ENCODE data around the gene DDIT3. TPM values are rescaled to one million over a fixed set of nuclear protein-coding genes. Genes with fewer than 3 reads are reported as not detected.

Gene DDIT3
- total and polyA plus RNA-seq, 7 experiments from 2014 or later = 15.9 to 124 (median 48.8) TPM

DNA sequence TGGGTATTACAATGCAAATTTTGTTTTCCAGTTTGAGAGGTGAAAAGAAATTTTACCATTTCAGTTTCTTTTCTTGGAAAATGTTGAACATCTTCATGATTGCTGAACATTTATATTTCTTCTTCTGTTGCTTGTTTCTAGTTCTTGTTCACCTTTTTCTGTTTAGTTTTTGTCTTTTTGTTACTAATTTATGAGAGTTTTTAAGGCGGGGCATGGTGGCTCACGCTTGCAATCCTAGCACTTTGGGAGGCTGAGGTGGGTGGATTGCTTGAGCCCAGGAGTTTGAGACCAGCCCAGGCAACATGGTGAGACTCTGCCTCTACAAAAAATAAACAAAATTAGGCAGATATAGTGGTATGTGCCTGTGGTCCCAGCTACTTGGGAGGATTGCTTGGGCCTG is 40.2 kb upstream of the DDIT3 start:
- H3K4me3 ChIP-seq (ENCODE audit: low read length) = no peak overlapping the region
- Mint-ChIP-seq H3K27ac (no peak overlapping the region), H3K9me3 (no peaks in the 10 kb centered on the region), H3K4me1 (peaks cover 0 to 7% (median 0%) of the 10 kb centered on the region in 7 donors), H3K27me3 (peaks cover 0 to 19% (median 4%) of the 10 kb centered on the region in 5 donors), H3K36me3 (peaks cover 0 to 5% (median 0%) of the 10 kb centered on the region in 5 donors), H3K4me3 (no peak overlapping the region)
- ATAC-seq = no peak
- CTCF ChIA-PET = no interaction called here
- no peaks in the 10 kb centered on the region for H3K27me3 ChIP-seq (ENCODE audit: control insufficient read depth in 2 of 2, insufficient read depth in 2 of 2, low read length in 2 of 2)
- POLR2A ChIA-PET = no interaction called here
- DNase-seq = no peak
- H3K4me1 ChIP-seq (ENCODE audit: control insufficient read depth in 2 of 2, insufficient read depth in 2 of 2, low read length in 2 of 2) = no peaks in the 10 kb centered on the region
- no peaks in the 10 kb centered on the region for H3K36me3 ChIP-seq (ENCODE audit: control insufficient read depth in 2 of 3, insufficient read depth in 3 of 3, low read length in 3 of 3)
- intact Hi-C loops (cut with micrococcal nuclease) = no loop called here
- no peak overlapping the region for H3K27ac ChIP-seq (ENCODE audit: low read depth, low read length)
- H3K9me3 ChIP-seq (ENCODE audit: control insufficient read depth in 2 of 3, low read length in 3 of 3) = no peaks in the 10 kb centered on the region

DNA sequence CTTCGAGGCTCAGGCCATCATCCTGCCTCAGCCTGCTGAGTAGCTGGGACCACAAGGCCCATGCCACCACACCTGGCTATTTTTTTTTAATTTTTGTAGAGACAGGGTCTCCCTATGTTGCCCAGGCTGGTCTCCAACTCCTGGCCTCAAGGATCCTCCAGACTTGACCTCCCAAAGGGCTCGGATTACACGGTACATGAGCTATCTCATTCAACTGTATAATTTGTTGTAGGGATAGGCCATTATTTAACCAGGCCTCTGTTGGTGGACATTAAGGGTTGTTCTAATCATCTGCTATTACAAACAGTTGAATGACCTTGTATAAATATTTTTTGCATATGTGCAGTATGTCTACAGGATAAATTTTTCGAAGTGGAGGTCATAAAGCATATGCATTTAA is 38.5 kb upstream of the DDIT3 start:
- Histone ChIP-seq H3K4me1 (ENCODE audit: control insufficient read depth in 2 of 2, insufficient read depth in 2 of 2, low read length in 2 of 2) (no peaks in the 10 kb centered on the region), H3K4me3 (ENCODE audit: low read length) (no peak overlapping the region), H3K36me3 (ENCODE audit: control insufficient read depth in 2 of 3, insufficient read depth in 3 of 3, low read length in 3 of 3) (no peaks in the 10 kb centered on the region), H3K27ac (ENCODE audit: low read depth, low read length) (no peak overlapping the region), H3K27me3 (ENCODE audit: control insufficient read depth in 2 of 2, insufficient read depth in 2 of 2, low read length in 2 of 2) (no peaks in the 10 kb centered on the region), H3K9me3 (ENCODE audit: control insufficient read depth in 2 of 3, low read length in 3 of 3) (no peaks in the 10 kb centered on the region)
- DNase-seq (no peak), ATAC-seq (no peak)
- Mint-ChIP-seq H3K27ac (no peak overlapping the region), H3K4me3 (no peak overlapping the region), H3K27me3 (peaks cover 0 to 22% (median 4%) of the 10 kb centered on the region in 5 donors), H3K36me3 (peaks cover 0 to under 1% (median 0%) of the 10 kb centered on the region in 5 donors), H3K9me3 (no peaks in the 10 kb centered on the region), H3K4me1 (peaks cover 0 to 7% (median 0%) of the 10 kb centered on the region in 7 donors)
- CTCF ChIA-PET = no interaction called here
- intact Hi-C loops (cut with micrococcal nuclease) = no loop called here
- POLR2A ChIA-PET = interaction anchor here (0.9 kb wide), 1 partner anchor 39 kb away, joined by 3 read pairs; no protein-coding TSS in a partner anchor

DNA sequence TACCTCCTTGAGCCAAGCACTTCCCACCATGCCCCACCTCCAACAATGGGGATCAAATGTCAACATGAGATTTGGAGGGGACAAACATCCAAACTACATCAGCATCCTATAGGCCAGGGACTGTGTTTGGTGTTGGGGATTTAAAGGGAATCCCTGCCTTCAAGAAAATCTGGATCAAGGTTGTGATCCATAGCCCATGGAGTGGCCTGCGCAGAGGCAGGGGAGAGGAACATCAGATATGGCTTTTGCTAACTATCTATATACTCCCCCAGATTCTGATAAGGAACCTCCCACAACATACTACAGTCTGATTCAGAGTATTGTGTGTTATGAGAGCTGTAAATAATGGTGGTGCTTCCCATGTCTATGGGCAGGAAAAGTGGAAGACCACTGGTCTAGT is 34.6 kb upstream of the DDIT3 start:
- intact Hi-C loops (cut with micrococcal nuclease) = no loop called here
- no peak for DNase-seq
- Histone ChIP-seq H3K36me3 (ENCODE audit: control insufficient read depth in 2 of 3, insufficient read depth in 3 of 3, low read length in 3 of 3) (no peaks in the 10 kb centered on the region), H3K27ac (ENCODE audit: low read depth, low read length) (no peak overlapping the region), H3K4me1 (ENCODE audit: control insufficient read depth in 2 of 2, insufficient read depth in 2 of 2, low read length in 2 of 2) (peaks cover 0 to 3% of the 10 kb centered on the region in 2 donors), H3K4me3 (ENCODE audit: low read length) (no peak overlapping the region), H3K9me3 (ENCODE audit: control insufficient read depth in 2 of 3, low read length in 3 of 3) (no peaks in the 10 kb centered on the region), H3K27me3 (ENCODE audit: control insufficient read depth in 2 of 2, insufficient read depth in 2 of 2, low read length in 2 of 2) (no peaks in the 10 kb centered on the region)
- H3K4me3 Mint-ChIP-seq = no peak overlapping the region
- H3K36me3 Mint-ChIP-seq = no peaks in the 10 kb centered on the region
- CTCF ChIA-PET = no interaction called here
- peaks cover 0 to 14% (median 12%) of the 10 kb centered on the region in 7 donors for H3K4me1 Mint-ChIP-seq
- POLR2A ChIA-PET = no interaction called here
- peaks cover 0 to 14% (median 4%) of the 10 kb centered on the region in 5 donors for H3K27me3 Mint-ChIP-seq
- ATAC-seq = no peak
- H3K27ac Mint-ChIP-seq = no peak overlapping the region
- no peaks in the 10 kb centered on the region for H3K9me3 Mint-ChIP-seq

DNA sequence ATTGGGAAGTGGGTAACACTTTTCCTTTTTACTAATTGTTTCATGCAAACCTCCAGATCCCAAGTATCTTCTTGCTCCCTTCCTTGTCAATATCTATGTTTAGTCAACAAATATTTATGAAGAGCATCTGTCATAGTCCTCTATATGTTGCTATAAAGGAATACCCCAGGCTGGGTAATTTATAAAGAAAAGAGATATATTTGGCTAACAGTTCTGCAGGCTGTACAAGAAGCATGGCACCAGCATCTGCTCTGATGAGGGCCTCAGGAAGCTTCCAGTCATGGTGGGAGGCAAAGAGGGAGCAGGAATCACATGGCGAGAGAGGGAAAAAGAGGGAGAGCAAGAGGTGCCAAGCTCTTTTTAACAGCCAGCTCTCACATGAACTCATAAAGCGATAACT is 34.1 kb upstream of the DDIT3 start:
- no peaks in the 10 kb centered on the region for H3K36me3 Mint-ChIP-seq
- H3K9me3 Mint-ChIP-seq = no peaks in the 10 kb centered on the region
- no peaks in the 10 kb centered on the region for H3K9me3 ChIP-seq (ENCODE audit: control insufficient read depth in 2 of 3, low read length in 3 of 3)
- DNase-seq (no peak), ATAC-seq (no peak)
- POLR2A ChIA-PET = no interaction called here
- H3K4me3 Mint-ChIP-seq = no peak overlapping the region
- no peak overlapping the region for H3K27ac Mint-ChIP-seq
- no peak overlapping the region for H3K27ac ChIP-seq (ENCODE audit: low read depth, low read length)
- no peaks in the 10 kb centered on the region for H3K27me3 ChIP-seq (ENCODE audit: control insufficient read depth in 2 of 2, insufficient read depth in 2 of 2, low read length in 2 of 2)
- H3K4me1 ChIP-seq (ENCODE audit: control insufficient read depth in 2 of 2, insufficient read depth in 2 of 2, low read length in 2 of 2) = peaks cover 0 to 3% of the 10 kb centered on the region in 2 donors
- H3K4me1 Mint-ChIP-seq = peaks cover 0 to 15% (median 13%) of the 10 kb centered on the region in 7 donors
- H3K27me3 Mint-ChIP-seq = peaks cover 0 to 15% (median 5%) of the 10 kb centered on the region in 5 donors
- H3K4me3 ChIP-seq (ENCODE audit: low read length) = no peak overlapping the region
- intact Hi-C loops (cut with micrococcal nuclease) = no loop called here
- no peaks in the 10 kb centered on the region for H3K36me3 ChIP-seq (ENCODE audit: control insufficient read depth in 2 of 3, insufficient read depth in 3 of 3, low read length in 3 of 3)
- CTCF ChIA-PET = no interaction called here

DNA sequence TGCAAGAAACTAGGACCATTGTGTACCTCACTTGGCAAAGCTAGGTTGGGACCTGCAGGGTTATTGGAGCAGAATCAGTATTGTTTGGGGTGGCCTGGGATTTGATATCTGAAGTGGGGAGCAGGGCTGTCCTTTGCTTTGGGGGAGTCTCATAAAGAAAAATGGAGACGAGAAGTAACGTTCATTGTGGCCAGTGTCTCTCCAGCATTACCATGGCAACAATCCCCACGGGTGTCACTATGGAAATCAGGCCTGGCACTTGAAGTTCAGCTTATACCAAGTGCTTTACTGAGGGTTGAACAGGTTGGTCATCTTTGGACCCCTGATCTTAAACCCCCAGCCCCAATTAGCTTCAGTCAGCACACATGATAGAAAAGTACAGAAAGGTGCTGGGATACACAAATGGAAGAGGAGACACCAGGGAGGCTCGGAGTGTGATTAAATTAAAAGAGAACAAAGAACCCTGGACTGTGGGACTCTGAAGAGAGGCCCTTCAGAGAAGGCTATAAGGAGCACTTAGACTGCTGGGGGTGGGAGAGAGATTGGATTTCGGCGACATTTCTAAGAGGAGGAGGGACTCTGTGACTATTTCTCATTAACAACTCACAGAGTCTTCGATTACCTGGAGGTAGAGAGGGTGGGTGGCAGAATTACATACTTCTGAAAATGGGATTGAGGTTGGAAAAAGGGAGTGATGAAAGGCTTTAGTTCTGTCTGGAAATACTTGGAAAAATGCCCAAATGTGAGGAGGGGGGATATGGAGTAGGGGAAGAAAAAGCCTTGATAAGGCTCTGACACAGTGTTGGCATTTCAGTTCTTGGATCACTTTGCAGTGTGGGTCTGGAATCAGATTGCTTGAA is 33.3 kb upstream of the DDIT3 start:
- H3K4me3 ChIP-seq (ENCODE audit: low read length) = no peak overlapping the region
- Mint-ChIP-seq H3K4me1 (peaks cover 0 to 22% (median 19%) of the 10 kb centered on the region in 7 donors), H3K27ac (no peak overlapping the region), H3K27me3 (peaks cover 0 to 24% (median 6%) of the 10 kb centered on the region in 5 donors), H3K9me3 (no peaks in the 10 kb centered on the region), H3K36me3 (no peaks in the 10 kb centered on the region), H3K4me3 (no peak overlapping the region)
- no peaks in the 10 kb centered on the region for H3K9me3 ChIP-seq (ENCODE audit: control insufficient read depth in 2 of 3, low read length in 3 of 3)
- H3K36me3 ChIP-seq (ENCODE audit: control insufficient read depth in 2 of 3, insufficient read depth in 3 of 3, low read length in 3 of 3) = no peaks in the 10 kb centered on the region
- H3K27ac ChIP-seq (ENCODE audit: low read depth, low read length) = no peak overlapping the region
- intact Hi-C loops (cut with micrococcal nuclease) = no loop called here
- POLR2A ChIA-PET = interaction anchor here (0.5 kb wide), 1 partner anchor 225 kb away, joined by 3 read pairs; no protein-coding TSS in a partner anchor
- H3K27me3 ChIP-seq (ENCODE audit: control insufficient read depth in 2 of 2, insufficient read depth in 2 of 2, low read length in 2 of 2) = no peaks in the 10 kb centered on the region
- CTCF ChIA-PET = no interaction called here
- ATAC-seq = no peak
- peaks cover 0 to 3% of the 10 kb centered on the region in 2 donors for H3K4me1 ChIP-seq (ENCODE audit: control insufficient read depth in 2 of 2, insufficient read depth in 2 of 2, low read length in 2 of 2)
- no peak for DNase-seq

DNA sequence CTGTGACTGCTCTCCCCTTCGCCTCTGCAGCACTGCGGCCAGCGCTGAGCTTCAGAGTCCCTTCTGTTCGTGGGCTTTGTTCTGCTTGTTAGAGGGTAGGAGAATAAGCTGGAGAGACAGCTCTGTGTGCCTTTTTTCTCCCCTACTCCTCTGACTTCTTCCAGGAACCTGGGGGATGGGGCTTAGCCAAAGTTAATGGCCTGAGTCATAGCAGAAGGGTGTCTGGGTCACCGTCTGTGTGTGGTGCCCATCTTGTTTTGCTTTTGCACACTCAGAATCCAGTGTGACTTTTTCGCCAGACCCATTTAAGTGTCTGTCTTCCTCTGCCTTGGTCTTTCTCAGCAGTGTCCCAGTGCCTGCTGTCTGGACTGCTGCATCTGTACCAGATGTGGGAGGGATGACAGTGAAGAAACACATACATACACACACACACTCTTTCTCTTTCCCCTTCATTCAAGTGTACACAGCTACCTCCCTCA is 32.6 kb upstream of the DDIT3 start:
- intact Hi-C loops (cut with micrococcal nuclease) = no loop called here
- CTCF ChIA-PET = no interaction called here
- no peaks in the 10 kb centered on the region for H3K9me3 ChIP-seq (ENCODE audit: control insufficient read depth in 2 of 3, low read length in 3 of 3)
- DNase-seq (no peak), ATAC-seq (no peak)
- H3K9me3 Mint-ChIP-seq = no peaks in the 10 kb centered on the region
- no peak overlapping the region for H3K27ac ChIP-seq (ENCODE audit: low read depth, low read length)
- no peak overlapping the region for H3K27ac Mint-ChIP-seq
- H3K36me3 Mint-ChIP-seq = no peaks in the 10 kb centered on the region
- peaks cover 0 to 3% of the 10 kb centered on the region in 2 donors for H3K4me1 ChIP-seq (ENCODE audit: control insufficient read depth in 2 of 2, insufficient read depth in 2 of 2, low read length in 2 of 2)
- POLR2A ChIA-PET = interaction anchor here (0.5 to 0.8 kb wide), 2 partner anchors 18 to 225 kb away, joined by 3 to 5 read pairs; no protein-coding TSS in a partner anchor
- no peaks in the 10 kb centered on the region for H3K27me3 ChIP-seq (ENCODE audit: control insufficient read depth in 2 of 2, insufficient read depth in 2 of 2, low read length in 2 of 2)
- H3K27me3 Mint-ChIP-seq = peaks cover 0 to 28% (median 6%) of the 10 kb centered on the region in 5 donors
- H3K36me3 ChIP-seq (ENCODE audit: control insufficient read depth in 2 of 3, insufficient read depth in 3 of 3, low read length in 3 of 3) = no peaks in the 10 kb centered on the region
- H3K4me3 Mint-ChIP-seq = peak overlapping the region in 1 of 10 donors; percentile 45
- no peak overlapping the region for H3K4me3 ChIP-seq (ENCODE audit: low read length)
- H3K4me1 Mint-ChIP-seq = peaks cover 0 to 24% (median 19%) of the 10 kb centered on the region in 7 donors
